GM18517 (cell line): ENCODE measurements around the gene TMEM100.

Experiments used
- ATAC-seq: cut with Tn5 transposase; IDR thresholded peaks from one replicate; pipeline ENCODE4 v1.9.1; 2021; ENCODE audit warnings: mild to moderate bottlenecking, moderate library complexity; ENCODE audit not compliant: unreplicated experiment

The TMEM100 gene

GRCh38 chr17:55745258-55745657 is 22.6 kb upstream of the TMEM100 start:
- no peak for ATAC-seq

- peak; percentile 41 for ATAC-seq
These were observed 20.5 kb upstream of the TMEM100 start for GRCh38 chr17:55743103-55743679.

GRCh38 chr17:55742272-55743102 is 19.8 kb upstream of the TMEM100 start:
- peak; percentile 84 for ATAC-seq

- no peak for ATAC-seq
These were observed 18.7 kb upstream of the TMEM100 start for GRCh38 chr17:55741356-55741700.

- ATAC-seq = no peak
These were observed 18.1 kb upstream of the TMEM100 start for GRCh38 chr17:55740511-55741355.

GRCh38 chr17:55737976-55738501 is 15.4 kb upstream of the TMEM100 start:
- ATAC-seq = no peak

GRCh38 chr17:55735731-55736405 is 13.2 kb upstream of the TMEM100 start:
- ATAC-seq = peak; percentile 65

- ATAC-seq = no peak
These were observed 11.6 kb upstream of the TMEM100 start for GRCh38 chr17:55734128-55734781.

- no peak for ATAC-seq
These were observed 9.1 kb upstream of the TMEM100 start for GRCh38 chr17:55731586-55732250.

- ATAC-seq = no peak
These were observed 8.1 kb upstream of the TMEM100 start for GRCh38 chr17:55730808-55731207.

- no peak for ATAC-seq
These were observed 7.7 kb upstream of the TMEM100 start for GRCh38 chr17:55730380-55730779.

GRCh38 chr17:55729484-55729883 is 6.8 kb upstream of the TMEM100 start:
- no peak for ATAC-seq

- no peak for ATAC-seq
These were observed 6.2 kb upstream of the TMEM100 start for GRCh38 chr17:55728833-55729232.

GRCh38 chr17:55728361-55728760 is 5.7 kb upstream of the TMEM100 start:
- no peak for ATAC-seq

GRCh38 chr17:55727920-55728319 is 5.3 kb upstream of the TMEM100 start:
- no peak for ATAC-seq

GRCh38 chr17:55727275-55727674 is 4.6 kb upstream of the TMEM100 start:
- no peak for ATAC-seq

- no peak for ATAC-seq
These were observed 3.8 kb upstream of the TMEM100 start for GRCh38 chr17:55726440-55726839.

GRCh38 chr17:55723488-55723848 is 804 bp upstream of the TMEM100 start:
- no peak for ATAC-seq

GRCh38 chr17:55722016-55722736 is 488 bp downstream of the TMEM100 start:
- ATAC-seq = no peak
